WTC11 (cell line): Measurements from ENCODE around the gene DMPK. TPM values are rescaled to one million over a fixed set of nuclear protein-coding genes. Genes with fewer than 3 reads are reported as not detected.

Experiments
- ATAC-seq: fragments of 200-7000 bp; cut with Tn5 transposase; 2 replicates; pipeline ENCODE4 v1.10.0; 2021; ENCODE audit warnings: mild to moderate bottlenecking, moderate library complexity
- CTCF ChIA-PET: fragments of 300-600 bp; sonication (Branson Sonifier 250); formaldehyde crosslinking; loops from one replicate; lab custom pipeline; 2021; ENCODE audit warnings: antibody characterized with exemption; lab: Charles Lee
- POLR2A ChIA-PET: fragments of 350-600 bp; sonication (Branson Sonifier 250); formaldehyde crosslinking; loops from one replicate; lab custom pipeline; 2021; ENCODE audit warnings: antibody characterized with exemption; lab: Charles Lee
- DNase-seq: peaks from one replicate; pipeline ENCODE4 v3.0.0; 2021; ENCODE audit warnings: low spot score
- H3K27ac Mint-ChIP-seq: 2 replicates; pipeline ENCODE4 v1.8.0; 2021; ENCODE audit warnings: mixed read lengths
- H3K27me3 Mint-ChIP-seq: 2 replicates; pipeline ENCODE4 v1.8.0; 2021; ENCODE audit warnings: low read depth, mild to moderate bottlenecking, moderate library complexity, mixed read lengths
- H3K36me3 Mint-ChIP-seq: 2 replicates; pipeline ENCODE4 v1.8.0; 2021; ENCODE audit warnings: mixed read lengths
- H3K4me1 Mint-ChIP-seq: 2 replicates; pipeline ENCODE4 v1.8.0; 2022; ENCODE audit warnings: mixed read lengths
- H3K4me3 Mint-ChIP-seq: 2 replicates; pipeline ENCODE4 v1.8.0; 2021; ENCODE audit warnings: mild to moderate bottlenecking, moderate library complexity, mixed read lengths
- H3K9me3 Mint-ChIP-seq: 2 replicates; pipeline ENCODE4 v1.8.0; 2021; ENCODE audit warnings: mixed read lengths
- ATF1 ChIP-seq: sonication (generic); formaldehyde crosslinking; IDR thresholded peaks from 2 replicates; pipeline ENCODE4 v1.8.1; 2023; ENCODE audit warnings: mild to moderate bottlenecking, moderate library complexity, missing genetic modification reagents
- E2F1 ChIP-seq: sonication (generic); formaldehyde crosslinking; IDR thresholded peaks from 2 replicates; pipeline ENCODE4 v1.8.0; 2022; ENCODE audit warnings: mild to moderate bottlenecking, missing genetic modification reagents
- ERG ChIP-seq: fragments of 250-450 bp; sonication (Bioruptor Pico); IDR thresholded peaks from 2 replicates; pipeline ENCODE4 v1.8.0; 2021; ENCODE audit warnings: mild to moderate bottlenecking
- ESRRA ChIP-seq: sonication (generic); formaldehyde crosslinking; IDR thresholded peaks from 2 replicates; pipeline ENCODE4 v1.8.1; 2022; ENCODE audit warnings: mild to moderate bottlenecking, missing genetic modification reagents, borderline replicate concordance
- FOXP1 ChIP-seq: sonication (generic); formaldehyde crosslinking; IDR thresholded peaks from 2 replicates; pipeline ENCODE4 v1.8.0; 2022; ENCODE audit warnings: missing genetic modification reagents, mild to moderate bottlenecking, moderate library complexity, borderline replicate concordance
- GABPB1 ChIP-seq: sonication (generic); formaldehyde crosslinking; IDR thresholded peaks from 2 replicates; pipeline ENCODE4 v1.8.1; 2023; ENCODE audit warnings: mild to moderate bottlenecking, missing genetic modification reagents
- HMGXB4 ChIP-seq: sonication (generic); formaldehyde crosslinking; IDR thresholded peaks from 2 replicates; pipeline ENCODE4 v1.8.1; 2023; ENCODE audit warnings: mild to moderate bottlenecking, moderate library complexity, missing genetic modification reagents
- JUN ChIP-seq: sonication (generic); formaldehyde crosslinking; IDR thresholded peaks from 2 replicates; pipeline ENCODE4 v1.8.0; 2023; ENCODE audit warnings: mild to moderate bottlenecking, missing genetic modification reagents
- MLX ChIP-seq: sonication (generic); formaldehyde crosslinking; IDR thresholded peaks from 2 replicates; pipeline ENCODE4 v1.8.1; 2023; ENCODE audit warnings: mild to moderate bottlenecking, missing genetic modification reagents, moderate library complexity
- NFATC4 ChIP-seq: fragments of 250-450 bp; sonication (Bioruptor Pico); IDR thresholded peaks from 2 replicates; pipeline ENCODE4 v1.9.0; 2021; ENCODE audit warnings: mild to moderate bottlenecking
- NFE2L1 ChIP-seq: sonication (generic); formaldehyde crosslinking; IDR thresholded peaks from 2 replicates; pipeline ENCODE4 v1.8.1; 2023; ENCODE audit warnings: missing genetic modification reagents
- NR3C1 ChIP-seq: sonication (generic); formaldehyde crosslinking; conservative IDR thresholded peaks from 2 replicates; pipeline ENCODE4 v1.8.1; 2023; ENCODE audit warnings: low read depth, mild to moderate bottlenecking, missing genetic modification reagents
- PRRX2 ChIP-seq: fragments of 250-450 bp; sonication (Bioruptor Pico); IDR thresholded peaks from 2 replicates; pipeline ENCODE4 v1.8.0; 2021; ENCODE audit warnings: mild to moderate bottlenecking
- TP53 ChIP-seq: sonication (generic); formaldehyde crosslinking; IDR thresholded peaks from 2 replicates; pipeline ENCODE4 v1.8.1; 2023; ENCODE audit warnings: mild to moderate bottlenecking, missing genetic modification reagents
- ZBTB21 ChIP-seq: sonication (generic); formaldehyde crosslinking; IDR thresholded peaks from 2 replicates; pipeline ENCODE4 v1.8.1; 2023; ENCODE audit warnings: mild to moderate bottlenecking, missing genetic modification reagents, borderline replicate concordance
- ZMAT4 ChIP-seq: fragments of 250-450 bp; sonication (Bioruptor Pico); IDR thresholded peaks from 2 replicates; pipeline ENCODE4 v1.9.0; 2021; ENCODE audit warnings: mild to moderate bottlenecking
- ZNF121 ChIP-seq: sonication (generic); formaldehyde crosslinking; IDR thresholded peaks from 2 replicates; pipeline ENCODE4 v1.8.0; 2023; ENCODE audit warnings: missing genetic modification reagents
- ZNF396 ChIP-seq: fragments of 250-450 bp; sonication (Bioruptor Pico); IDR thresholded peaks from 2 replicates; pipeline ENCODE4 v1.8.0; 2021; ENCODE audit warnings: mild to moderate bottlenecking, moderate library complexity, borderline replicate concordance
- ZNF416 ChIP-seq: fragments of 250-450 bp; sonication (Bioruptor Pico); IDR thresholded peaks from 2 replicates; pipeline ENCODE4 v1.9.0; 2021; ENCODE audit warnings: mild to moderate bottlenecking, inconsistent platforms
- ZSCAN18 ChIP-seq: fragments of 250-450 bp; sonication (Bioruptor Pico); IDR thresholded peaks from 2 replicates; pipeline ENCODE4 v2.1.2; 2022; ENCODE audit warnings: mild to moderate bottlenecking, moderate library complexity
- total RNA-seq: library from RNA; stranded (reverse); gene quantifications from 3 replicates; pipeline ENCODE4 v1.2.3, GENCODE V29; 2021

DMPK gene
- total RNA-seq, 1 experiment from 2014 or later, result 42.7 TPM

GRCh38 chr19:45754323-45754722 lies 28.0 kb downstream of the DMPK start:
- ATAC-seq (no peak), DNase-seq (no peak)
- no peaks in the 10 kb centered on the region for H3K9me3 Mint-ChIP-seq
- H3K27me3 Mint-ChIP-seq, result peaks cover 17% of the 10 kb centered on the region
- peaks cover 3% of the 10 kb centered on the region for H3K4me1 Mint-ChIP-seq
- ChIA-PET CTCF (interaction anchor here (1.0 to 7.3 kb wide), 12 partner anchors 11 to 109 kb away, joined by 3 to 93 read pairs (median 6); partner anchors contain the start of genes DMWD, FOXA3, QPCTL and SIX5), POLR2A (interaction anchor here (0.8 kb wide), 2 partner anchors 15 to 16 kb away, joined by 3 read pairs; partner anchors contain the start of gene SIX5)
- no peak overlapping the region for H3K4me3 Mint-ChIP-seq
- no peak overlapping the region for H3K27ac Mint-ChIP-seq
- no peaks in the 10 kb centered on the region for H3K36me3 Mint-ChIP-seq
- TF ChIP-seq ESRRA, result no peak
- no peak for TF ChIP-seq NFE2L1
- TF ChIP-seq ZNF121 (CRISPR knock-in tag), result no peak
- no peak for TF ChIP-seq PRRX2 (CRISPR knock-in tag)
- no peak for TF ChIP-seq ZNF416
- no peak for TF ChIP-seq FOXP1 (CRISPR knock-in tag)
- no peak for TF ChIP-seq HMGXB4 (CRISPR knock-in tag)
- TF ChIP-seq E2F1 (CRISPR knock-in tag), result no peak
- no peak for TF ChIP-seq NFATC4 (CRISPR knock-in tag)
- TF ChIP-seq ZNF396 (CRISPR knock-in tag), result no peak
- no peak for TF ChIP-seq ATF1 (CRISPR knock-in tag)
- no peak for TF ChIP-seq ZBTB21
- TF ChIP-seq GABPB1 (CRISPR knock-in tag), result no peak
- no peak for TF ChIP-seq NR3C1 (CRISPR knock-in tag)
- TF ChIP-seq ERG, result no peak
- TF ChIP-seq TP53 (CRISPR knock-in tag), result no peak
- no peak for TF ChIP-seq ZSCAN18 (CRISPR knock-in tag)
- no peak for TF ChIP-seq MLX

- POLR2A ChIA-PET, result interaction anchor here (0.7 to 2.9 kb wide), 3 partner anchors 15 to 17 kb away, joined by 3 to 20 read pairs (median 3); partner anchors contain the start of gene SIX5
- ATAC-seq (peak; percentile 95), DNase-seq (peak; percentile 73)
- CTCF ChIA-PET, result interaction anchor here (0.6 to 7.3 kb wide), 23 partner anchors 8 to 287 kb away, joined by 3 to 93 read pairs (median 6); partner anchors contain the start of genes DMPK, DMWD, FBXO46 and FOXA3
- Mint-ChIP-seq H3K4me3 (no peak overlapping the region), H3K4me1 (peaks cover 3% of the 10 kb centered on the region), H3K36me3 (no peaks in the 10 kb centered on the region), H3K27ac (no peak overlapping the region), H3K9me3 (no peaks in the 10 kb centered on the region), H3K27me3 (peaks cover 12% of the 10 kb centered on the region)
- TF ChIP-seq ZNF416 (no peak), JUN (CRISPR knock-in tag) (no peak), ZMAT4 (CRISPR knock-in tag) (no peak)
Measured at GRCh38 chr19:45753548-45753947, 28.7 kb downstream of the DMPK start.
